K562 (cell line): ENCODE measurements around the gene NAXE. TPM values are rescaled to one million over a fixed set of nuclear protein-coding genes. Genes with fewer than 3 reads are reported as not detected.
"Not testable (repeated sequence)": the region's sequence is repeated elsewhere in the genome, so short reads cannot be mapped to it uniquely, and the experiment has no call there.

Experiments used
- ATAC-seq: fragments of 200-7000 bp; cut with Tn5 transposase; 3 replicates; pipeline ENCODE4 v1.9.1; 2020; ENCODE audit warnings: moderate library complexity
- BruUV-seq: library from RNA; stranded (reverse); fragments of 400-500 nt; replicated peaks from 2 replicates; lab custom pipeline; 2021; lab: Mats Ljungman, UMichigan
- CTCF ChIA-PET: fragments of 300-600 bp; formaldehyde crosslinking; extraction: SDS; loops from one replicate; lab custom pipeline; 2021; ENCODE audit warnings: low intra/inter-chr PET ratio; lab: Yijun Ruan, JAX
- POLR2A ChIA-PET: fragments of 300-600, 350-650 bp; sonication (Branson Sonifier 250); formaldehyde crosslinking; extraction: SDS; loops from one replicate; lab custom pipeline; 2021; ENCODE audit warnings: antibody characterized with exemption, inconsistent platforms; lab: Yijun Ruan, JAX
- DNase-seq, 4 experiments: peaks; one replicate each; pipeline versions ENCODE4 v3.0.0 to v3.0.0-alpha.2; 2011 to 2018; ENCODE audit warnings: low spot score in 3 of 4, mixed read lengths in 3 of 4; ENCODE audit errors: extremely low read depth in 1 of 4
- FAIRE-seq: peaks from 2 replicates; lab custom pipeline; 2011; peaks lifted over from hg19 to GRCh38; lab: Jason Lieb, UNC
- H2AFZ ChIP-seq: 2 replicates; pipeline ENCODE4 v1.6.0; 2011; ENCODE audit warnings: low read depth, low read length, control low read depth, inconsistent platforms
- H3K27ac ChIP-seq: fragments of 200-600 bp; 3 replicates; pipeline ENCODE4 v1.8.0; 2011; ENCODE audit warnings: low read depth, mild to moderate bottlenecking, control low read depth, inconsistent platforms, low read length, moderate library complexity, mixed read lengths; ENCODE audit errors: extremely low read depth
- H3K27me3 ChIP-seq, 2 experiments: fragments of 300-600 bp in 1 of 2; 2 replicates in 1 of 2; 3 replicates in 1 of 2; pipeline versions ENCODE4 v1.6.0 to v1.8.0; 2011; ENCODE audit warnings: inconsistent platforms in 2 of 2, low read length in 2 of 2, mild to moderate bottlenecking in 1 of 2, mixed read lengths in 1 of 2, moderate library complexity in 1 of 2; ENCODE audit not compliant: control insufficient read depth in 2 of 2, insufficient read depth in 2 of 2
- H3K36me3 ChIP-seq: fragments of 300-600 bp; 3 replicates; pipeline ENCODE4 v1.8.0; 2011; ENCODE audit warnings: mild to moderate bottlenecking, low read length, inconsistent platforms; ENCODE audit not compliant: control insufficient read depth, insufficient read depth
- H3K4me1 ChIP-seq, 2 experiments: fragments of 200-600 bp in 1 of 2; replicated peaks in 1 of 2; 2 replicates in 1 of 2; 3 replicates in 1 of 2; pipeline versions ENCODE4 v1.5.1 to v1.8.0; 2011; ENCODE audit warnings: inconsistent platforms in 2 of 2, low read length in 2 of 2, mild to moderate bottlenecking in 1 of 2, mixed read lengths in 1 of 2, moderate library complexity in 1 of 2; ENCODE audit not compliant: control insufficient read depth in 2 of 2, insufficient read depth in 2 of 2
- H3K4me2 ChIP-seq: 2 replicates; pipeline ENCODE4 v1.6.1; 2011; ENCODE audit warnings: low read length, control low read depth, inconsistent platforms, mixed read lengths; ENCODE audit not compliant: insufficient read depth
- H3K4me3 ChIP-seq: fragments of 200-600 bp; sonication (generic), shearing (Covaris generic); 2 replicates; pipeline ENCODE4 v1.5.1; 2016; ENCODE audit warnings: control low read depth, inconsistent platforms
- H3K79me2 ChIP-seq: fragments of 200-600 bp; 3 replicates; pipeline ENCODE4 v1.8.0; 2011; ENCODE audit warnings: low read length, inconsistent platforms; ENCODE audit not compliant: control insufficient read depth, insufficient read depth
- H3K9ac ChIP-seq, 2 experiments: 2 replicates each; pipeline versions ENCODE4 v1.6.0 to v1.6.1; 2011; ENCODE audit warnings: low read depth in 2 of 2, low read length in 2 of 2, control low read depth in 1 of 2, inconsistent platforms in 1 of 2, mild to moderate bottlenecking in 1 of 2, mixed read lengths in 1 of 2; ENCODE audit not compliant: insufficient read depth in 1 of 2
- H3K9me1 ChIP-seq: one replicate; pipeline ENCODE4 v1.6.0; 2011; ENCODE audit warnings: inconsistent platforms, mild to moderate bottlenecking, low read length, moderate library complexity; ENCODE audit not compliant: control insufficient read depth, insufficient read depth
- H3K9me3 ChIP-seq: replicated peaks from 2 replicates; pipeline ENCODE4 v1.5.1; 2011; ENCODE audit warnings: low read depth, low read length, inconsistent platforms; ENCODE audit not compliant: control insufficient read depth, insufficient read depth
- H4K20me1 ChIP-seq: replicated peaks from 2 replicates; pipeline ENCODE4 v1.6.1; 2011; ENCODE audit warnings: low read length, inconsistent platforms, mixed read lengths; ENCODE audit not compliant: control insufficient read depth, insufficient read depth
- ATF3 ChIP-seq, 2 experiments: fragments of 450-650 bp in 1 of 2; sonication (generic) in 1 of 2; formaldehyde crosslinking in 1 of 2; IDR thresholded peaks in 1 of 2; conservative IDR thresholded peaks in 1 of 2; 2 replicates each; pipeline versions ENCODE4 v1.6.1 to v1.8.1; 2016 to 2023; ENCODE audit warnings: mild to moderate bottlenecking in 2 of 2, moderate library complexity in 2 of 2, inconsistent platforms in 1 of 2, missing genetic modification reagents in 1 of 2
- COPS2 ChIP-seq: fragments of 450-650 bp; conservative IDR thresholded peaks from 2 replicates; pipeline ENCODE4 v1.6.1; 2016; ENCODE audit warnings: mild to moderate bottlenecking, moderate library complexity
- FOSL1 ChIP-seq: fragments of 200-800 bp; sonication (Bioruptor generic); conservative IDR thresholded peaks from 2 replicates; pipeline ENCODE4 v1.6.1; 2016; ENCODE audit warnings: missing genetic modification characterization, missing compliant biosample characterization
- FOXP1 ChIP-seq: sonication (generic); formaldehyde crosslinking; IDR thresholded peaks from 2 replicates; pipeline ENCODE4 v1.8.0; 2022; ENCODE audit warnings: mild to moderate bottlenecking, missing genetic modification reagents
- HDAC6 ChIP-seq: IDR thresholded peaks from 2 replicates; pipeline ENCODE4 v1.6.1; 2012; ENCODE audit warnings: low read depth, mild to moderate bottlenecking, control low read depth, inconsistent platforms, low read length, moderate library complexity
- PTBP1 ChIP-seq: fragments of 200-400 bp; formaldehyde crosslinking; IDR thresholded peaks from 2 replicates; pipeline ENCODE4 v1.6.1; 2017; ENCODE audit warnings: low read depth, low read length
- SIN3B ChIP-seq: fragments of 450-650 bp; IDR thresholded peaks from 2 replicates; pipeline ENCODE4 v1.6.1; 2017; ENCODE audit warnings: low read depth, mild to moderate bottlenecking, moderate library complexity
- SMAD4 ChIP-seq: fragments of 250-450 bp; sonication (Bioruptor Pico); conservative IDR thresholded peaks from 2 replicates; pipeline ENCODE4 v1.8.0; 2021; ENCODE audit warnings: inconsistent platforms, mild to moderate bottlenecking, moderate library complexity
- ZBTB2 ChIP-seq: fragments of 450-650 bp; IDR thresholded peaks from 2 replicates; pipeline ENCODE4 v1.6.1; 2016; ENCODE audit warnings: antibody characterized with exemption
- ZNF232 ChIP-seq: sonication (generic); formaldehyde crosslinking; IDR thresholded peaks from 2 replicates; pipeline ENCODE4 v1.8.0; 2022; ENCODE audit warnings: mild to moderate bottlenecking, missing genetic modification reagents
- WGBS: fragments of 100-300 bp; shearing (Covaris generic); methylation state at CpG from one replicate; pipeline ENCODE4 v1.1.6; 2016; ENCODE audit warnings: low coverage, mixed read lengths; ENCODE audit not compliant: insufficient coverage; ENCODE audit errors: missing lambda C conversion rate; 5-methylcytosine and 5-hydroxymethylcytosine counted together
- in situ Hi-C: fragments of 300-500 bp; cut with MboI; formaldehyde crosslinking; loops from 4 replicates; pipeline ENCODE4 v1.15.0; 2018; ENCODE audit warnings: inconsistent platforms, mixed read lengths
- intact Hi-C: fragments of 100-400 bp; cut with micrococcal nuclease; formaldehyde crosslinking; loops from 2 replicates; pipeline ENCODE4 v1.14.2; 2022
- polyA plus RNA-seq, 8 experiments: library from polyadenylated mRNA; depleted of rRNA in 4 of 8; stranded (reverse) in 5 of 8; unstranded in 3 of 8; fragments of >200 nt; fragmentation: Nextera tagmentation in 2 of 8; fragmentation: Illumina TruSeq in 1 of 8; extraction: Ambion mirVana in 2 of 8; extraction: Trizol in 1 of 8; gene quantifications; 2 replicates each; pipeline versions ENCODE4 v1.2.1 to v1.2.3, GENCODE V29; 2011 to 2014; ENCODE audit warnings: inconsistent platforms in 1 of 8, missing spikeins in 1 of 8
- total RNA-seq, 7 experiments: library from RNA; depleted of rRNA in 6 of 7; stranded (reverse); fragments of >200 nt in 6 of 7; fragmentation: Illumina TruSeq in 2 of 7; extraction: Trizol in 2 of 7; gene quantifications; 2 replicates each; pipeline versions ENCODE4 v1.2.1 to v1.2.3, GENCODE V29; 2011 to 2021; ENCODE audit warnings: low replicate concordance in 1 of 7
- TF ChIP-seq, protein P1 (sequence below): sonication (generic); formaldehyde crosslinking; IDR thresholded peaks from 2 replicates; pipeline ENCODE4 v1.8.0; 2022; ENCODE audit warnings: mild to moderate bottlenecking, missing genetic modification reagents

The NAXE gene
- total and polyA plus RNA-seq, 9 of the 15 experiments (the other 6 are each of a cell fraction or from before 2014, with no cell fraction given), result 27.3 to 137 (median 90.0) TPM

GRCh38 chr1:156587927-156588326 is 3.6 kb upstream of the NAXE start:
- ATAC-seq; H2AFZ ChIP-seq; H3K9me3 ChIP-seq; H3K36me3 ChIP-seq; FAIRE-seq; H3K9me1 ChIP-seq; intact Hi-C loops; H3K4me2 ChIP-seq; H3K27me3 ChIP-seq; H3K4me3 ChIP-seq; H4K20me1 ChIP-seq; H3K9ac ChIP-seq; H3K27ac ChIP-seq; in situ Hi-C loops; DNase-seq; BruUV-seq; TF ChIP-seq ATF3 (CRISPR knock-in tag; conservative IDR thresholded peaks at IDR 0.05): not testable (repeated sequence)
- 56% methylated on average over 8 of the region's 8 CpGs for WGBS
- CTCF ChIA-PET, result interaction anchor here (1.8 kb wide), 1 partner anchor 21 kb away, joined by 4 read pairs; no protein-coding TSS in a partner anchor
- Histone ChIP-seq H3K4me1 (peaks cover 12 to 15% of the 10 kb centered on the region in 2 experiments; a peak in 4 of 5 replicates), H3K79me2 (peaks cover 17% of the 10 kb centered on the region)
- POLR2A ChIA-PET, result interaction anchor here (1.2 kb wide), 1 partner anchor 10 kb away, joined by 4 read pairs; no protein-coding TSS in a partner anchor
- TF ChIP-seq ATF3 (IDR thresholded peaks at IDR 0.05) (peak; percentile 60), FOSL1 (0 out of 2 replicates have a peak, but pooled peaks have one; percentile 19)

DNA sequence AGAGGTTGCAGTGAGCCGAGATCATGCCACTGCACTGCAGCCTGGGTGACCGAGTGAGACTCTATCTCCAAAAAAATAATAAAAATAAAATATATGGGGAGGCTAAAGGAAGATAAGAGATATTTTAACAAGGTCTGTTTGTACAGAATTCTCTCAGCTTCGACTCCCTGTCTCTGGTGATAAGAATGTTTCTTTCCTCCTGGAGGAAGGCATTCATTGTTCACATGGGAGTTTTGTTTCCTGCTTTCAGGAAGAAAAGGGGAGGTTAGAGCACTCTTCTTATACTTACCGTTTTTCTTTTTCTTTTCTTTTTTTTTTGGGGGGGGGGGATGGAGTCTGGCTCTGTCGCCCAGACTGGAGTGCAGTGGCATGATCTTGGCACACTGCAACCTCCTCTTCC is 2.0 kb upstream of the NAXE start:
- Histone ChIP-seq H3K36me3 (peaks cover 25% of the 10 kb centered on the region), H3K4me3 (no peak overlapping the region), H3K9me1 (no peaks in the 10 kb centered on the region), H2AFZ (peak overlapping the region; percentile 54), H3K9ac (no peak overlapping the region), H3K4me2 (no peak overlapping the region), H3K4me1 (peaks cover 10 to 15% of the 10 kb centered on the region in 2 experiments; a peak in 4 of 5 replicates), H4K20me1 (no peaks in the 10 kb centered on the region), H3K27me3 (no peaks in the 10 kb centered on the region), H3K9me3 (no peaks in the 10 kb centered on the region), H3K79me2 (peaks cover 21% of the 10 kb centered on the region), H3K27ac (no peak overlapping the region)
- WGBS, result 15% methylated on average over 3 of the region's 5 CpGs
- ChIA-PET CTCF (interaction anchor here (0.6 kb wide), 1 partner anchor 204 kb away, joined by 3 read pairs; no protein-coding TSS in a partner anchor), POLR2A (interaction anchor here (1.0 to 1.1 kb wide), 5 partner anchors 8 to 134 kb away, joined by 3 to 4 read pairs (median 3); no protein-coding TSS in a partner anchor)
- no peak for DNase-seq
- in situ Hi-C loops (no loop called here), intact Hi-C loops (no loop called here)
- no peak for ATAC-seq
- FAIRE-seq, result no peak
- no TSS peak for BruUV-seq
- TF ChIP-seq SMAD4 (CRISPR knock-in tag), result no peak
- no peak for TF ChIP-seq HDAC6
- TF ChIP-seq COPS2, result no peak
- TF ChIP-seq ZNF232 (CRISPR knock-in tag), result no peak
- no peak for TF ChIP-seq SIN3B
- no peak for TF ChIP-seq PTBP1
- TF ChIP-seq ZBTB2, result no peak
- no peak for TF ChIP-seq FOXP1 (CRISPR knock-in tag)
- TF ChIP-seq, protein P1, sequence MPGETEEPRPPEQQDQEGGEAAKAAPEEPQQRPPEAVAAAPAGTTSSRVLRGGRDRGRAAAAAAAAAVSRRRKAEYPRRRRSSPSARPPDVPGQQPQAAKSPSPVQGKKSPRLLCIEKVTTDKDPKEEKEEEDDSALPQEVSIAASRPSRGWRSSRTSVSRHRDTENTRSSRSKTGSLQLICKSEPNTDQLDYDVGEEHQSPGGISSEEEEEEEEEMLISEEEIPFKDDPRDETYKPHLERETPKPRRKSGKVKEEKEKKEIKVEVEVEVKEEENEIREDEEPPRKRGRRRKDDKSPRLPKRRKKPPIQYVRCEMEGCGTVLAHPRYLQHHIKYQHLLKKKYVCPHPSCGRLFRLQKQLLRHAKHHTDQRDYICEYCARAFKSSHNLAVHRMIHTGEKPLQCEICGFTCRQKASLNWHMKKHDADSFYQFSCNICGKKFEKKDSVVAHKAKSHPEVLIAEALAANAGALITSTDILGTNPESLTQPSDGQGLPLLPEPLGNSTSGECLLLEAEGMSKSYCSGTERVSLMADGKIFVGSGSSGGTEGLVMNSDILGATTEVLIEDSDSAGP (CRISPR knock-in tag), result no peak
